HL-60 (cell line): ENCODE results near the gene RETN.
A peak's percentile ranks its signal among the peaks of the same experiment; 100 is the strongest.

Source experiments
- DNase-seq, 2 experiments: peaks; one replicate each; pipeline ENCODE4 v3.0.0-alpha.2; 2010 to 2020; ENCODE audit warnings: low read depth in 1 of 2, low spot score in 1 of 2
- H3K27ac ChIP-seq: fragments of 250-450 bp; sonication (Bioruptor Pico); replicated peaks from 2 replicates; pipeline ENCODE4 v1.5.1; 2020; ENCODE audit warnings: mild to moderate bottlenecking, moderate library complexity
- H3K27me3 ChIP-seq: fragments of 250-450 bp; sonication (Bioruptor Pico); 2 replicates; pipeline ENCODE4 v1.5.1; 2021; ENCODE audit warnings: mild to moderate bottlenecking, moderate library complexity; ENCODE audit not compliant: insufficient read depth, poor library complexity, severe bottlenecking
- H3K4me3 ChIP-seq: replicated peaks from 2 replicates; pipeline ENCODE4 v1.5.1; 2011; ENCODE audit warnings: mild to moderate bottlenecking, control low read depth, low read length; ENCODE audit not compliant: insufficient read depth
- GABPA ChIP-seq: IDR thresholded peaks from 2 replicates; pipeline ENCODE4 v1.6.1; 2012; ENCODE audit warnings: low read depth
- POLR2AphosphoS5 ChIP-seq: IDR thresholded peaks from 2 replicates; pipeline ENCODE4 v1.6.1; 2012; ENCODE audit warnings: low read depth
- SPI1 ChIP-seq: IDR thresholded peaks from 2 replicates; pipeline ENCODE4 v1.6.1; 2012; ENCODE audit warnings: low read depth, mild to moderate bottlenecking, borderline replicate concordance
- TF ChIP-seq, protein P1 (sequence below): IDR thresholded peaks from 2 replicates; pipeline ENCODE4 v1.6.1; 2012; ENCODE audit warnings: low read depth; ENCODE audit not compliant: insufficient replicate concordance
- TF ChIP-seq, protein P2 (sequence below): IDR thresholded peaks from one replicate; pipeline ENCODE4 v1.5.1; 2011; ENCODE audit warnings: low read length, control low read depth, inconsistent platforms; ENCODE audit not compliant: insufficient read depth

RETN gene

DNA sequence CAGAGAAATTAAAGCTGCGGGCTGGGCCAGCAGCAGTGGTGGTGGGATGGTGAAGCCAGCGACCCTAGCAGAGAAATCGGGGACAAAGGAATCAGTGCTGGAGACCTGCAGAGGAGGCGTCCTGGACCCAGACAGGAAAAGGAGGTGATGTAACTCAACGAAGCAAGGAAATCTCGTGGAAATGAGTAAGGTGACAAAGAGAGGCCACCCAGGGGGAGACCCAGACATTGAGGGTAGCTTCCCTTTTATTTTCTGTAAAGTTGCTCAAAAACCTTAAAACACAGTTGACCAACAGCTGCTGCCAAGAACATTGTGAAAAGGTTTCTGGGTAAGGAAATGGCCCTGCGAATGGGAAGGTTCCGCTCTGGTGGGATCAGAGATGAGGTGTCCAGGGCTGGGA is 13.3 kb upstream of the RETN start:
- TF ChIP-seq, protein P1, sequence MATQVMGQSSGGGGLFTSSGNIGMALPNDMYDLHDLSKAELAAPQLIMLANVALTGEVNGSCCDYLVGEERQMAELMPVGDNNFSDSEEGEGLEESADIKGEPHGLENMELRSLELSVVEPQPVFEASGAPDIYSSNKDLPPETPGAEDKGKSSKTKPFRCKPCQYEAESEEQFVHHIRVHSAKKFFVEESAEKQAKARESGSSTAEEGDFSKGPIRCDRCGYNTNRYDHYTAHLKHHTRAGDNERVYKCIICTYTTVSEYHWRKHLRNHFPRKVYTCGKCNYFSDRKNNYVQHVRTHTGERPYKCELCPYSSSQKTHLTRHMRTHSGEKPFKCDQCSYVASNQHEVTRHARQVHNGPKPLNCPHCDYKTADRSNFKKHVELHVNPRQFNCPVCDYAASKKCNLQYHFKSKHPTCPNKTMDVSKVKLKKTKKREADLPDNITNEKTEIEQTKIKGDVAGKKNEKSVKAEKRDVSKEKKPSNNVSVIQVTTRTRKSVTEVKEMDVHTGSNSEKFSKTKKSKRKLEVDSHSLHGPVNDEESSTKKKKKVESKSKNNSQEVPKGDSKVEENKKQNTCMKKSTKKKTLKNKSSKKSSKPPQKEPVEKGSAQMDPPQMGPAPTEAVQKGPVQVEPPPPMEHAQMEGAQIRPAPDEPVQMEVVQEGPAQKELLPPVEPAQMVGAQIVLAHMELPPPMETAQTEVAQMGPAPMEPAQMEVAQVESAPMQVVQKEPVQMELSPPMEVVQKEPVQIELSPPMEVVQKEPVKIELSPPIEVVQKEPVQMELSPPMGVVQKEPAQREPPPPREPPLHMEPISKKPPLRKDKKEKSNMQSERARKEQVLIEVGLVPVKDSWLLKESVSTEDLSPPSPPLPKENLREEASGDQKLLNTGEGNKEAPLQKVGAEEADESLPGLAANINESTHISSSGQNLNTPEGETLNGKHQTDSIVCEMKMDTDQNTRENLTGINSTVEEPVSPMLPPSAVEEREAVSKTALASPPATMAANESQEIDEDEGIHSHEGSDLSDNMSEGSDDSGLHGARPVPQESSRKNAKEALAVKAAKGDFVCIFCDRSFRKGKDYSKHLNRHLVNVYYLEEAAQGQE = no peak
- TF ChIP-seq, protein P2, sequence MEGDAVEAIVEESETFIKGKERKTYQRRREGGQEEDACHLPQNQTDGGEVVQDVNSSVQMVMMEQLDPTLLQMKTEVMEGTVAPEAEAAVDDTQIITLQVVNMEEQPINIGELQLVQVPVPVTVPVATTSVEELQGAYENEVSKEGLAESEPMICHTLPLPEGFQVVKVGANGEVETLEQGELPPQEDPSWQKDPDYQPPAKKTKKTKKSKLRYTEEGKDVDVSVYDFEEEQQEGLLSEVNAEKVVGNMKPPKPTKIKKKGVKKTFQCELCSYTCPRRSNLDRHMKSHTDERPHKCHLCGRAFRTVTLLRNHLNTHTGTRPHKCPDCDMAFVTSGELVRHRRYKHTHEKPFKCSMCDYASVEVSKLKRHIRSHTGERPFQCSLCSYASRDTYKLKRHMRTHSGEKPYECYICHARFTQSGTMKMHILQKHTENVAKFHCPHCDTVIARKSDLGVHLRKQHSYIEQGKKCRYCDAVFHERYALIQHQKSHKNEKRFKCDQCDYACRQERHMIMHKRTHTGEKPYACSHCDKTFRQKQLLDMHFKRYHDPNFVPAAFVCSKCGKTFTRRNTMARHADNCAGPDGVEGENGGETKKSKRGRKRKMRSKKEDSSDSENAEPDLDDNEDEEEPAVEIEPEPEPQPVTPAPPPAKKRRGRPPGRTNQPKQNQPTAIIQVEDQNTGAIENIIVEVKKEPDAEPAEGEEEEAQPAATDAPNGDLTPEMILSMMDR = no peak
- TF ChIP-seq POLR2AphosphoS5 (peak; percentile 43; the same call in 1 of the 2 replicates), GABPA (no peak), SPI1 (peak; percentile 32; the same call in 1 of the 2 replicates)
- peak; percentile 91 to 92 for DNase-seq
- no peaks in the 10 kb centered on the region for H3K27me3 ChIP-seq
- H3K27ac ChIP-seq = peak overlapping the region; percentile 90
- no peak overlapping the region for H3K4me3 ChIP-seq

DNA sequence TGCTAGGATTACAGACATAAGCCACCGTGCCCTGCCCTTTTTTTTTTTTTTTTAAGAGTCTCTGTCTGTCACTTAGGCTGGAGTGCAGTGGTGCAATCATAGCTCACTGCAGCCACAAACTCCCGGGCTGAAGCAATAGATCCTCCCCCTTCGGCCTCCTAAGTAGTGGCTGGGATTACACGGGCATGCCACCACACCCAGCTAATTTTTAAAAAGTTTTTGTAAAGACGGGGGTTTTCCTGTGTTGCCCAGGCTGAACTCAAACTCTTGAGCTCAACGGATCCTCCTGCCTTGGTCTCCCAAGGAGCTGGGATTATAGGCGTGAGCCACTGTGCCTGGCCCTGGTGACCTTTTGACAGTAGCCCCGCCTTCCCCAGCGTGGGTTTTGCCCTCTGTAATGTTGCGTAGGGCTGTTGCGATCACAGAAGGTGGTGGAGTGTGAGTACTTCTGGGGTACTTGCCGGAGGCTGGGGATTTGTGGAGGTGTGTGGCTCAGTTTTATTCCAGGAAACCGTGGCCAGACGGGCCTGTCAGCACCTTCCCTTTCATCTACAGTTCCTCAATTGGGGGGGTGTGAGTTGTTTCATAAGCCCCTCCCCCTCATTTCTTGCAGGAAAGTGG is 11.6 kb upstream of the RETN start:
- peak overlapping the region; percentile 90 for H3K27ac ChIP-seq
- DNase-seq = peak; percentile 92 to 95
- no peaks in the 10 kb centered on the region for H3K27me3 ChIP-seq
- TF ChIP-seq GABPA (no peak), POLR2AphosphoS5 (peak; percentile 61), SPI1 (peak; percentile 92)
- TF ChIP-seq, protein P2 = no peak
- TF ChIP-seq, protein P1 = no peak
- no peak overlapping the region for H3K4me3 ChIP-seq

DNA sequence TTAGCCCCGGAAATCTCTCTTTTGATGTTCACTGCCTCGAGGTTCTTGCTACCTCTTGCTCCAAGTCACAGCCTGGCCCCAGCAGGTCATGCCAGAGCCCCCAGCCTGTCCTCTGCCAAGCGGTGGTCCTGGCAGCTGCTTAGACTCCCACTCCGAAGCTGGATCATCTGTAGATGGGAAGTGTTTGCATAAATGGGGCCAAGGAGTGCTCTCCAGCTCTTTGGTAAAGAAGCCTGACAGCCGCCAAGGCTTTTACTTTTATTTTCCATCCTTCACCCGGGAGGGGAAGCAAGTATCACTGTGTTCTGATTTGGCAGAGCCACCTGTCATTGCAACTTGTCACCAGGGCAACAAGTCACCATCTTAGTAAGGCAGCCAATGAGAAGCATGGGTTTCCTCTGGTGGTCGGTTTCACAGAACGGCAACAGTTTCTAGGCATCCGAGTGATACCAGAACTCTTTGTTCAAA is 10.6 kb upstream of the RETN start:
- no peak overlapping the region for H3K4me3 ChIP-seq
- H3K27me3 ChIP-seq = no peaks in the 10 kb centered on the region
- TF ChIP-seq GABPA = no peak
- TF ChIP-seq, protein P2 = no peak
- TF ChIP-seq, protein P1 = no peak
- TF ChIP-seq POLR2AphosphoS5 = no peak
- no peak for TF ChIP-seq SPI1
- peak overlapping the region; percentile 90 for H3K27ac ChIP-seq
- peak in 1 of 2 experiments; percentile 35 for DNase-seq
